OCI-M2 (cell line): ENCODE measurements around the gene SDK1.

Experiments
- DNase-seq: peaks from one replicate; lab custom pipeline; 2025; ENCODE audit not compliant: unreplicated experiment; lab: John Stamatoyannopoulos, UW

SDK1 gene

GRCh38 chr7:3974329-3974728, 673.3 kb downstream of the SDK1 start:
- DNase-seq: no peak

GRCh38 chr7:3975371-3975770, 674.3 kb downstream of the SDK1 start:
- no peak for DNase-seq

GRCh38 chr7:3977391-3977790, 676.3 kb downstream of the SDK1 start:
- DNase-seq: no peak

GRCh38 chr7:3978839-3979238, 677.8 kb downstream of the SDK1 start:
- DNase-seq: no peak

GRCh38 chr7:3979611-3980299, 678.7 kb downstream of the SDK1 start:
- no peak for DNase-seq

GRCh38 chr7:3980300-3980643, 679.2 kb downstream of the SDK1 start:
- DNase-seq: no peak

- DNase-seq: no peak
Measured at GRCh38 chr7:3981281-3981680, 680.2 kb downstream of the SDK1 start.

GRCh38 chr7:3984456-3984855, 683.4 kb downstream of the SDK1 start:
- DNase-seq: no peak

GRCh38 chr7:3986927-3987326, 685.9 kb downstream of the SDK1 start:
- no peak for DNase-seq

- no peak for DNase-seq
Measured at GRCh38 chr7:3987426-3987927, 686.4 kb downstream of the SDK1 start.

- DNase-seq: no peak
Measured at GRCh38 chr7:3989723-3990122, 688.7 kb downstream of the SDK1 start.

- no peak for DNase-seq
Measured at GRCh38 chr7:3991731-3992231, 690.7 kb downstream of the SDK1 start.

GRCh38 chr7:3992841-3993240, 691.8 kb downstream of the SDK1 start:
- no peak for DNase-seq

- no peak for DNase-seq
Measured at GRCh38 chr7:3994764-3995163, 693.7 kb downstream of the SDK1 start.

- DNase-seq: no peak
Measured at GRCh38 chr7:3995187-3995586, 694.1 kb downstream of the SDK1 start.

GRCh38 chr7:3998060-3998459, 697.0 kb downstream of the SDK1 start:
- DNase-seq: no peak

- DNase-seq: no peak
Measured at GRCh38 chr7:4000139-4000538, 699.1 kb downstream of the SDK1 start.

GRCh38 chr7:4000934-4001333, 699.9 kb downstream of the SDK1 start:
- DNase-seq: no peak

- DNase-seq: no peak
Measured at GRCh38 chr7:4001742-4002141, 700.7 kb downstream of the SDK1 start.

- no peak for DNase-seq
Measured at GRCh38 chr7:4003503-4003902, 702.5 kb downstream of the SDK1 start.

- no peak for DNase-seq
Measured at GRCh38 chr7:4006687-4007086, 705.6 kb downstream of the SDK1 start.

GRCh38 chr7:4009211-4010060, 708.4 kb downstream of the SDK1 start:
- DNase-seq: no peak
